Thymus (tissue), 11 donors: ENCODE results near the gene PARD3. TPM values are rescaled to one million over a fixed set of nuclear protein-coding genes. Genes with fewer than 3 reads are reported as not detected.
"Not testable (repeated sequence)": the region's sequence is repeated elsewhere in the genome, so short reads cannot be mapped to it uniquely, and the experiment has no call there.

ENCODE experiments used
- DNase-seq, 9 donors: peaks; one replicate each; pipeline ENCODE4 v3.0.0-alpha.2; 2013; ENCODE audit warnings: low spot score in 9 of 9, low read depth in 6 of 9, missing footprints in 1 of 9
- H3K27ac ChIP-seq, 2 donors: one replicate each; pipeline ENCODE4 v1.5.1; 2013; ENCODE audit warnings: control low read depth in 1 of 2, low read depth in 1 of 2, low read length in 1 of 2, mild to moderate bottlenecking in 1 of 2, moderate library complexity in 1 of 2
- H3K27me3 ChIP-seq, 2 donors: one replicate each; pipeline ENCODE4 v1.5.1; 2013; ENCODE audit warnings: low read length in 1 of 2; ENCODE audit not compliant: control insufficient read depth in 2 of 2, insufficient read depth in 1 of 2
- H3K36me3 ChIP-seq, 2 donors: one replicate each; pipeline ENCODE4 v1.5.1; 2013; ENCODE audit warnings: low read length in 1 of 2, mild to moderate bottlenecking in 1 of 2, moderate library complexity in 1 of 2; ENCODE audit not compliant: control insufficient read depth in 2 of 2, insufficient read depth in 2 of 2
- H3K4me1 ChIP-seq, 2 donors: one replicate each; pipeline ENCODE4 v1.5.1; 2013; ENCODE audit warnings: low read length in 2 of 2; ENCODE audit not compliant: control insufficient read depth in 2 of 2, insufficient read depth in 2 of 2
- H3K4me3 ChIP-seq, 2 donors: one replicate each; pipeline ENCODE4 v1.5.1; 2013; ENCODE audit warnings: low read length in 2 of 2, control low read depth in 1 of 2, mild to moderate bottlenecking in 1 of 2
- H3K9me3 ChIP-seq, 2 donors: one replicate each; pipeline ENCODE4 v1.5.1; 2013; ENCODE audit warnings: low read length in 1 of 2, mild to moderate bottlenecking in 1 of 2; ENCODE audit not compliant: control insufficient read depth in 2 of 2, insufficient read depth in 1 of 2
- WGBS: extraction: QIAGEN DNeasy Blood & Tissue Kit; methylation state at CpG from one replicate; pipeline ENCODE4 v1.1.7; 2013; 5-methylcytosine and 5-hydroxymethylcytosine counted together
- polyA plus RNA-seq: library from polyadenylated mRNA; stranded (reverse); fragments of 200-250 nt; gene quantifications from one replicate; pipeline ENCODE4 v1.2.3, GENCODE V29; 2013
- total RNA-seq: library from RNA; stranded (reverse); fragments of 120-200 nt; gene quantifications from one replicate; pipeline ENCODE4 v1.2.4, GENCODE V29; 2013
- donor health status: healthy.

Gene PARD3
- total and polyA plus RNA-seq, 2 donors, result 13.3 to 23.5 TPM

- H3K27ac ChIP-seq, DNase-seq, H3K36me3 ChIP-seq, H3K4me1 ChIP-seq, H3K9me3 ChIP-seq, H3K27me3 ChIP-seq, H3K4me3 ChIP-seq: not testable (repeated sequence)
- WGBS, result 96% methylated on average over 20 of the region's 20 CpGs
Measured at GRCh38 chr10:34427158-34427910, 387.8 kb downstream of the PARD3 start.

- H3K36me3 ChIP-seq, H3K9me3 ChIP-seq, H3K4me1 ChIP-seq, H3K27me3 ChIP-seq, H3K4me3 ChIP-seq, DNase-seq, H3K27ac ChIP-seq: not testable (repeated sequence)
- 95% methylated on average over 7 of the region's 7 CpGs for WGBS
Measured at GRCh38 chr10:34426538-34427157, 388.4 kb downstream of the PARD3 start.

GRCh38 chr10:34426041-34426440 lies 389.1 kb downstream of the PARD3 start:
- Histone ChIP-seq H3K36me3 (no peaks in the 10 kb centered on the region), H3K4me1 (no peaks in the 10 kb centered on the region), H3K4me3 (no peak overlapping the region), H3K27me3 (no peaks in the 10 kb centered on the region), H3K9me3 (no peaks in the 10 kb centered on the region), H3K27ac (no peak overlapping the region)
- 65% methylated on average over 3 of the region's 3 CpGs for WGBS
- no peak for DNase-seq

DNA sequence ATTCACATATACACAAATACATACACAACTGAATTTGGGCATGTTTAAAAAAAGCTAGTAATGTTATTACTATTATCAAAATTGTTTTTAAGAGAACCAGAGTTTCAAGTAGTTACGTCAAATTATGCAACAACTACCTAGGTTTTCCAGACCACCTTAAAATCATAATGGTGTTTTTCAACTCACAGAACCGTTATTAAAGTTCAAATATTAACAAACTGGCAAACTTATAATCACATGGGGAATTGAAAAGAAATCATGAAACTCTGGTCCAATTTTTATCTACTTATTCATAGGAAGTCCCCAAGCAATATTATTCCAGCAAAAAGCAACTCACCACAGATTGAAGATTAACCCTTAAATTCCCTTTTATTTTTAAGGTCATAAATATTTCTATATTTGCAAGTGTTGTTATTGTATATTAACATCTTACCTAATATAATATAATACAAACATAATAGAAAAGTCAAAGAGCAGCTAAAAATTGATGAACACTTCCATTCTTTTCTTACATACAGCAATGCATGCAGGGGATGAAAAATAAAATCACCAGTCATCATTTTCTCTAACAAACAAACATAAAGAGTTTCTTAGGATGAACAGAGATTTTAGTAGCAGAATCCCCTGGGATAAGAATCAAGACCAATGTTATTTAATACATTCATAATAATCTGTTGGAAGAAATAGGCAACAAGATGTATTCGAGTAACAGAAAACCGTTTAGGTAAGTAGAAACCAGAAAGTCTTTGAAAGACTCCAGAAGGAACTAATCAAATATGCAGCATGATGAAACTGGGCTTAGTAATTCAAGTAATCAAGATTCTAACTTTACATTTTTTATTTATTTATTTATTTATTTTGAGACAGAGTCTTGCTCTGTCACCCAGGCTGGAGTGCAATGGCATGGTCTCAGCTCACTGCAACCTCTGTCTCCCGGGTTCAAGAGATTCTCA lies 391.1 kb downstream of the PARD3 start:
- 94% methylated on average over 5 of the region's 5 CpGs for WGBS
- Histone ChIP-seq H3K4me1 (no peaks in the 10 kb centered on the region), H3K36me3 (no peaks in the 10 kb centered on the region), H3K9me3 (no peaks in the 10 kb centered on the region), H3K27me3 (no peaks in the 10 kb centered on the region), H3K4me3 (no peak overlapping the region), H3K27ac (no peak overlapping the region)
- DNase-seq, result no peak

- H3K4me1 ChIP-seq, result no peaks in the 10 kb centered on the region
- 0% methylated on average over 1 of the region's 1 CpG for WGBS
- H3K27me3 ChIP-seq, result no peaks in the 10 kb centered on the region
- H3K36me3 ChIP-seq, result no peaks in the 10 kb centered on the region
- no peak overlapping the region for H3K27ac ChIP-seq
- no peak overlapping the region for H3K4me3 ChIP-seq
- H3K9me3 ChIP-seq, result no peaks in the 10 kb centered on the region
- no peak for DNase-seq
Measured at GRCh38 chr10:34420795-34421194, 394.3 kb downstream of the PARD3 start.

DNA sequence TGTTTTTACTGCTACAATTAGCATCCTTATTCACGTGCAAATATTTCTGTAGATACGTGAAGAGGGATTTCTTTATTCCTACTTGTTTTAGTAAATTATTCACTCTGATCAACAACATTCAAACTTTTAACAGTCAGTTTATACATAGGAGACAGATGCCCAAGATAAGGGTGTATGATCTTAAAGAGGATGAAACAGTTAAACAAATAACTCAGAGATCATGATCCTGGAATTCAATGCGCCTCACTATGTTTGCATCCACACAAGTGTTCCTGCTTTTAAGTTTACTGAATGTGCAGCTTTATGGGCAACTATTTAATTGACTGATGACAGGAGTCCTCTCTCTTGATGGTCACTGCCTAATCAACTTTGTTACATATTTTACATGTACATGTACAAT lies 394.8 kb downstream of the PARD3 start:
- no peaks in the 10 kb centered on the region for H3K4me1 ChIP-seq
- no peak overlapping the region for H3K4me3 ChIP-seq
- H3K27me3 ChIP-seq, result no peaks in the 10 kb centered on the region
- H3K27ac ChIP-seq, result no peak overlapping the region
- no peaks in the 10 kb centered on the region for H3K9me3 ChIP-seq
- H3K36me3 ChIP-seq, result no peaks in the 10 kb centered on the region
- 97% methylated on average over 3 of the region's 3 CpGs for WGBS
- DNase-seq, result no peak

DNA sequence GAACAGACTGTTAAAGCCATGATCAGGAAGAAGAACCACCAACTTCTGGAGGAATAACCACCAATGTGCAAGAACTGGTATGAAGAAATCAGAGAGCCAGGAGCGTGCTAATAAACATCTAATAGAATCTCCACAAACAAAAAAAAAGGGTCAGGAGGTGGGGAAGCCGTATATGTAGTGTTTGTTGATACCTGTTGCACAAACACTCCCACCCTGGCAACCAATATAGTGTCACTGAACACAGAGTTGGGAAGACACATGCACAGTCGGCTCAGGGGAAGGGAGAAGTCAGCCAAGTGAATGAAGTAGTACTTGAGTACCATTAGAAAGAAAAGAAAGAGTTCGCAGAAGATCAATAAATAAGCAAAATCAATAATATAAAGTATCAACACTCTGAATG lies 400.1 kb downstream of the PARD3 start:
- DNase-seq, result no peak
- no peak overlapping the region for H3K27ac ChIP-seq
- H3K27me3 ChIP-seq, result no peaks in the 10 kb centered on the region
- H3K4me1 ChIP-seq, result no peaks in the 10 kb centered on the region
- no peak overlapping the region for H3K4me3 ChIP-seq
- 99% methylated on average over 4 of the region's 4 CpGs for WGBS
- no peaks in the 10 kb centered on the region for H3K36me3 ChIP-seq
- no peaks in the 10 kb centered on the region for H3K9me3 ChIP-seq

- Histone ChIP-seq H3K27me3 (no peaks in the 10 kb centered on the region), H3K9me3 (no peaks in the 10 kb centered on the region), H3K27ac (no peak overlapping the region), H3K4me3 (no peak overlapping the region), H3K4me1 (no peaks in the 10 kb centered on the region), H3K36me3 (no peaks in the 10 kb centered on the region)
- WGBS, result 95% methylated on average over 11 of the region's 11 CpGs
- DNase-seq, result no peak
Measured at GRCh38 chr10:34413756-34414587, 401.1 kb downstream of the PARD3 start.
